Measurements from ENCODE around the gene EFCAB5. TPM values are rescaled to one million over a fixed set of nuclear protein-coding genes. Genes with fewer than 3 reads are reported as not detected.

The EFCAB5 gene
- total and polyA plus RNA-seq, 2 of the 8 experiments (the other 6 are each of a cell fraction or from before 2014, with no cell fraction given): 0.05 to 0.34 TPM

DNA sequence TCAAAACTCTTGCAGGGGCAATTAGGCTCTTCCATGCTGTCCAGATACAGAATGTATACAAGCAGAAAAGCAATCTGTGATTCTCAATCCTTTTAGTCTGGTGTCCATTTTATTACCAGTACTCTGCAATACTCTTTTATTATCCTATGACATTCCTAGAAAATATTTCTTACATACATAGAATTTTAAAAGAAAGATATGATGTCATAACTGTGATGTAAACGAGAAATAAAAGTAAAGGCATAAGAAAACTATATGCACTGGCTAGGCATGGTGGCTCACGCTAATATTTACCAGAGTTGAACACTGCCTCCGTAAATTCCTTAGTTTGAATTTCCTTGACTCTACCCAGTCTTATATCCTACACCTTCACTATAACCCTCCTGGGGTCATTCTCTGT lies 55.0 kb downstream of the EFCAB5 start:
- Histone ChIP-seq H3K23ac (ENCODE audit: insufficient read length) (no peak overlapping the region), H2BK120ac (replicated peaks; ENCODE audit: low read depth, low read length) (no peak overlapping the region), H3K4me2 (ENCODE audit: insufficient read depth in 1 of 2, low read depth in 2 of 2, low read length in 2 of 2) (no peak overlapping the region), H2BK12ac (ENCODE audit: low read depth, low read length) (no peak overlapping the region), H3K4me1 (replicated peaks in 1 of 4; ENCODE audit: control insufficient read depth in 3 of 4, insufficient read depth in 4 of 4, low read length in 3 of 4) (no peaks in the 10 kb centered on the region), H2BK15ac (ENCODE audit: low read length) (no peak overlapping the region), H3K79me2 (ENCODE audit: control insufficient read depth in 1 of 2, insufficient read depth in 2 of 2, low read length in 2 of 2) (no peaks in the 10 kb centered on the region), H4K5ac (ENCODE audit: insufficient read length, low read depth, low read length) (no peak overlapping the region), H3K18ac (ENCODE audit: extremely low read depth, low read length) (no peak overlapping the region), H4K20me1 (replicated peaks in 1 of 2; ENCODE audit: control insufficient read depth in 1 of 2, insufficient read depth in 2 of 2, low read length in 2 of 2) (no peaks in the 10 kb centered on the region), H2BK20ac (ENCODE audit: low read length) (no peak overlapping the region), H3K79me1 (ENCODE audit: low read depth, low read length) (no peaks in the 10 kb centered on the region), H2AK5ac (ENCODE audit: low read depth, low read length) (no peak overlapping the region), H2AFZ (ENCODE audit: low read length) (no peak overlapping the region), H3K56ac (replicated peaks; ENCODE audit: insufficient read length, low read depth, low read length) (no peak overlapping the region), H3K27ac (ENCODE audit: low read depth, low read length) (no peak overlapping the region), H3K27me3 (replicated peaks in 1 of 4; ENCODE audit: control insufficient read depth in 3 of 4, extremely low read depth in 1 of 4, insufficient read depth in 3 of 4, low read length in 3 of 4) (no peaks in the 10 kb centered on the region), H2BK5ac (ENCODE audit: low read depth, low read length) (no peak overlapping the region), H3K4ac (replicated peaks; ENCODE audit: insufficient read length, low read depth, low read length) (no peak overlapping the region), H3K14ac (ENCODE audit: insufficient read length) (no peak overlapping the region), H3K4me3 (ENCODE audit: extremely low read depth in 1 of 4, insufficient read depth in 2 of 4, low read depth in 3 of 4, low read length in 4 of 4) (no peak overlapping the region), H3K23me2 (ENCODE audit: low read depth, low read length) (no peaks in the 10 kb centered on the region), H3K9me3 (ENCODE audit: insufficient read depth in 2 of 2, low read depth in 1 of 2, low read length in 1 of 2) (peaks cover 4 to 6% of the 10 kb centered on the region in 2 experiments; a peak in 2 of 4 replicates), H3K9ac (replicated peaks in 1 of 4; ENCODE audit: extremely low read depth in 1 of 4, low read depth in 3 of 4, low read length in 3 of 4) (no peak overlapping the region), H4K8ac (ENCODE audit: extremely low read depth, insufficient read depth, low read length) (no peak overlapping the region), H3K36me3 (ENCODE audit: control insufficient read depth in 2 of 4, insufficient read depth in 4 of 4, low read length in 3 of 4) (no peaks in the 10 kb centered on the region), H4K91ac (replicated peaks; ENCODE audit: insufficient read length, low read length) (no peak overlapping the region)
- no peak for DNase-seq (ENCODE audit: low read depth in 1 of 2, low spot score in 2 of 2)
- TF ChIP-seq SRF (IDR thresholded peaks at IDR 0.05; ENCODE audit: low read depth, low read length) (no peak), NRF1 (IDR thresholded peaks at IDR 0.05; ENCODE audit: low read depth, low read length) (no peak), ASH2L (IDR thresholded peaks at IDR 0.05; ENCODE audit: low read length) (no peak), CREB1 (IDR thresholded peaks at IDR 0.05) (no peak), HDAC2 (IDR thresholded peaks at IDR 0.05; ENCODE audit: borderline replicate concordance in 1 of 2, low read depth in 2 of 2, low read length in 2 of 2) (no peak), RNF2 (IDR thresholded peaks at IDR 0.05; ENCODE audit: borderline replicate concordance, low read depth, low read length, missing control alignments, poor library complexity, severe bottlenecking) (no peak), RAD21 (IDR thresholded peaks at IDR 0.05 in 1 of 2, conservative IDR thresholded peaks at IDR 0.05 in 1 of 2; ENCODE audit: low read depth in 2 of 2, low read length in 2 of 2) (no peak)
- TF ChIP-seq, protein P1, sequence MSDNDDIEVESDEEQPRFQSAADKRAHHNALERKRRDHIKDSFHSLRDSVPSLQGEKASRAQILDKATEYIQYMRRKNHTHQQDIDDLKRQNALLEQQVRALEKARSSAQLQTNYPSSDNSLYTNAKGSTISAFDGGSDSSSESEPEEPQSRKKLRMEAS (IDR thresholded peaks at IDR 0.05): no peak
- no peak for FAIRE-seq
- ChIA-PET CTCF (ENCODE audit: partially characterized antibody) (no interaction called here), POLR2A (ENCODE audit: partially characterized antibody) (no interaction called here)
- WGBS, 2 experiments (ENCODE audit: extremely low coverage in 1 of 2, insufficient coverage in 1 of 2, insufficient read length in 1 of 2, insufficient replicate concordance in 2 of 2, low coverage in 1 of 2, low lambda C conversion rate in 2 of 2, missing lambda C conversion rate in 1 of 2): 86% methylated on average over 3 of the region's 3 CpGs; no CpG with 5 or more reads in 1 of the 2 experiments
